ENCODE data around the gene ASPSCR1. TPM values are rescaled to one million over a fixed set of nuclear protein-coding genes. Genes with fewer than 3 reads are reported as not detected.

The ASPSCR1 gene
- total and polyA plus RNA-seq, 2 of the 13 experiments (the other 11 are each of a cell fraction or from before 2014, with no cell fraction given), result 274 to 314 TPM

GRCh38 chr17:82031885-82032627, 54.6 kb downstream of the ASPSCR1 start:
- Histone ChIP-seq H3K4me2 (ENCODE audit: low read depth, low read length) (peak overlapping the region; percentile 39), H3K27me3 (ENCODE audit: control insufficient read depth in 1 of 2, insufficient read depth in 2 of 2, low read length in 2 of 2) (no peaks in the 10 kb centered on the region), H4K20me1 (ENCODE audit: insufficient read depth, low read length) (peaks cover 19% of the 10 kb centered on the region), H3K27ac (ENCODE audit: extremely low read length, insufficient read depth, low read length) (no peak overlapping the region), H3K4me3 (replicated peaks in 1 of 3; ENCODE audit: insufficient read depth in 1 of 3, low read depth in 2 of 3, low read length in 3 of 3) (peak overlapping the region in 1 of 3 experiments; percentile 21; a peak in 1 of 6 replicates), H2AFZ (ENCODE audit: low read length) (no peak overlapping the region), H3K79me2 (ENCODE audit: insufficient read depth, low read length) (peaks cover 13% of the 10 kb centered on the region), H3K4me1 (ENCODE audit: insufficient read depth, low read length) (peaks cover 22% of the 10 kb centered on the region), H3K9me3 (ENCODE audit: low read length) (no peaks in the 10 kb centered on the region), H3K36me3 (replicated peaks in 1 of 2; ENCODE audit: control insufficient read depth in 1 of 2, insufficient read depth in 2 of 2, low read length in 2 of 2) (peaks cover 16 to 22% of the 10 kb centered on the region in 2 experiments), H3K9ac (ENCODE audit: insufficient read depth, low read depth, low read length) (no peak overlapping the region)
- intact Hi-C loops (cut with micrococcal nuclease; ENCODE audit: unreplicated experiment), result no loop called here
- BruUV-seq (replicated peaks), result no TSS peak
- DNase-seq (ENCODE audit: low spot score) (no peak), FAIRE-seq (no peak), ATAC-seq (peak; percentile 2; the same call in 1 of the 3 replicates)
- in situ Hi-C loops (cut with HindIII; ENCODE audit: extremely low pct_ligation_motif_present, low pct_unique_long_range_greater_than_20kb), result no loop called here
- ChIA-PET CTCF (ENCODE audit: low intra/inter-chr PET ratio, low total read pairs) (no interaction called here), POLR2A (interaction anchor here (1.0 to 6.2 kb wide), 4 partner anchors 9 to 70 kb away, joined by 3 to 112 read pairs (median 3); partner anchors contain the start of genes CENPX and LRRC45)
- WGBS (ENCODE audit: low lambda C conversion rate), result 87% methylated on average over 33 of the region's 59 CpGs
- TF ChIP-seq EED (CRISPR knock-in tag; IDR thresholded peaks at IDR 0.05) (no peak), MED1 (CRISPR knock-in tag; IDR thresholded peaks at IDR 0.05) (no peak), GFI1 (CRISPR knock-in tag; IDR thresholded peaks at IDR 0.05; ENCODE audit: borderline replicate concordance) (no peak), ZNF136 (CRISPR knock-in tag; IDR thresholded peaks at IDR 0.05; ENCODE audit: low read depth) (no peak), ZFP90 (CRISPR knock-in tag; IDR thresholded peaks at IDR 0.05; ENCODE audit: borderline replicate concordance) (no peak), SIN3A (IDR thresholded peaks at IDR 0.05; ENCODE audit: borderline replicate concordance, low read depth, low read length) (no peak), KDM6A (CRISPR knock-in tag; IDR thresholded peaks at IDR 0.05; ENCODE audit: low read depth) (no peak), ZNF75D (CRISPR knock-in tag; IDR thresholded peaks at IDR 0.05; ENCODE audit: borderline replicate concordance) (no peak), TCF12 (IDR thresholded peaks at IDR 0.05) (no peak), TCF12 (CRISPR knock-in tag; IDR thresholded peaks at IDR 0.05) (0 out of 2 replicates have a peak, but pooled peaks have one; percentile 25), ZNF687 (CRISPR knock-in tag; IDR thresholded peaks at IDR 0.05) (peak; percentile 32), HOXA5 (CRISPR knock-in tag; IDR thresholded peaks at IDR 0.05) (no peak)
- TF ChIP-seq, protein P1, sequence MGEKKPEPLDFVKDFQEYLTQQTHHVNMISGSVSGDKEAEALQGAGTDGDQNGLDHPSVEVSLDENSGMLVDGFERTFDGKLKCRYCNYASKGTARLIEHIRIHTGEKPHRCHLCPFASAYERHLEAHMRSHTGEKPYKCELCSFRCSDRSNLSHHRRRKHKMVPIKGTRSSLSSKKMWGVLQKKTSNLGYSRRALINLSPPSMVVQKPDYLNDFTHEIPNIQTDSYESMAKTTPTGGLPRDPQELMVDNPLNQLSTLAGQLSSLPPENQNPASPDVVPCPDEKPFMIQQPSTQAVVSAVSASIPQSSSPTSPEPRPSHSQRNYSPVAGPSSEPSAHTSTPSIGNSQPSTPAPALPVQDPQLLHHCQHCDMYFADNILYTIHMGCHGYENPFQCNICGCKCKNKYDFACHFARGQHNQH (CRISPR knock-in tag; IDR thresholded peaks at IDR 0.05), result no peak
